LNCAP (cell line): ENCODE measurements around the gene NR2F2.

ENCODE experiments used
- CTCF ChIP-seq: fragments of 450-650 bp; IDR thresholded peaks from 2 replicates; pipeline ENCODE4 v1.5.1; 2017; ENCODE audit warnings: mild to moderate bottlenecking

The NR2F2 gene

GRCh38 chr15:96363707-96364106 lies 33.2 kb downstream of the NR2F2 start:
- no peak for TF ChIP-seq CTCF

GRCh38 chr15:96365781-96366525 lies 35.5 kb downstream of the NR2F2 start:
- no peak for TF ChIP-seq CTCF

DNA sequence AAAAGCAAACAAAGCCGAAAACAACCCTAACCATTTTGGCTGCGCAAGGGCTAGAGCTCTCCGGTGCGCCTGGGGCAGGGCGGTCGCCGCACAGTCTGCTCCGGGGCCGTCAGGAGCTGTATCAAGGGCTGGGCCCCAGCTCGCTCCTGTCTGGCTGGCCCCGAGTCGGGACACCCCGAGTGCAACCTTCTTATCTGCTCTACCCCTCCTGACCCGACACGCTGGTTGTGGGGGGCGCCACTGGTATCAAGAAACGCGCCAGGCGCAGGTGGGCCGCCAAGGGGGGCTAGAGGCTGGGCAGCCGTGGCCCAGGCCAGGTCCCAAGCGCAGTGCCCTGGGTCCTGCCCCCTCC lies 36.0 kb downstream of the NR2F2 start:
- TF ChIP-seq CTCF, result no peak

- no peak for TF ChIP-seq CTCF
Measured at GRCh38 chr15:96367311-96368200, 37.1 kb downstream of the NR2F2 start.

DNA sequence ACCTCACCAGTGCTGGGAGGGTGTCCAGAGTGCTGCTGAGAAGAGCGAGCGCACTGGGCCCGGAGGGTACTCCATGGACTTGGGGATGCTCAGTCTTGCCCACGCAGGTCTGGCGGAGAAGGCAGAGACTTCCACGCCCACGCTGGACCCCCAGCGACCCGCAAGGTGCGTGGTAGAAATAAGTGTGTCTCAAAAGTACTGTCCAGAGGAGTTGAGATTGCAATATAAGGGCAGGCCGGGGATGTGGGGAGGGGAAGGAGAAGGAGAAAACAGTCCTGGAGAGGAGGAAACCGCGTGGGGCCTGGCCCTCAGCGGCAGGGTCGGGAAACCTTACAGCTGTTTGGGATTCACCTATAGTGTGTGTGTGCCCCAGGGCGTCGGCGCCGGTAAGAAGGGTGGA lies 38.9 kb downstream of the NR2F2 start:
- TF ChIP-seq CTCF, result no peak

- no peak for TF ChIP-seq CTCF
Measured at GRCh38 chr15:96369825-96370621, 39.5 kb downstream of the NR2F2 start.

DNA sequence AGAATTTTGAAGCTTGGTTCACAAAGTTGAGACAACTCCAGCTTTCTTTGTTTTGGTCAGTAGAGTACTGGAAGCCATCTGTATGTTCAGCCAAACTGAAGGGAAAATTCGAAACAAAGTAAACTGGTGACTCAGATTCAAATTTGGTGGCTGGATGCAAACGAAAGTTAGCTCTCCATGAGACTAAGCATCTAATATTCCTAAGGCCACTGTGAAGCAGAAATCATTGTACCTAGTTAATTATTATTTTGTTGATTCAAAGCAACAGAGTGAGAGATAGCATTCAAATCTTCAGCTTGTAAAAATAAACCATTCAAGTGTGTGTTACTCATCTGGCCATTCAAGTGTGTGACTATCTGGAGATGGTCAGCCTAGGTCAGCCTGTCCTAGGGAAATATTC lies 42.1 kb downstream of the NR2F2 start:
- TF ChIP-seq CTCF, result no peak
